Hindlimb muscle (tissue), 1 donor: Measurements from ENCODE around the gene FKBP1B. TPM values are rescaled to one million over a fixed set of nuclear protein-coding genes. Genes with fewer than 3 reads are reported as not detected.
"Not testable (repeated sequence)": the region's sequence is repeated elsewhere in the genome, so short reads cannot be mapped to it uniquely, and the experiment has no call there.

Source experiments
- DNase-seq: peaks from one replicate; pipeline ENCODE4 v3.0.0-alpha.2; 2013
- polyA plus RNA-seq: library from polyadenylated mRNA; unstranded; fragments of 120-200 nt; gene quantifications from one replicate; pipeline ENCODE4 v1.2.1, GENCODE V29; 2013; ENCODE audit not compliant: insufficient read length

FKBP1B gene
- polyA plus RNA-seq, 1 donor = 2.5 TPM

DNA sequence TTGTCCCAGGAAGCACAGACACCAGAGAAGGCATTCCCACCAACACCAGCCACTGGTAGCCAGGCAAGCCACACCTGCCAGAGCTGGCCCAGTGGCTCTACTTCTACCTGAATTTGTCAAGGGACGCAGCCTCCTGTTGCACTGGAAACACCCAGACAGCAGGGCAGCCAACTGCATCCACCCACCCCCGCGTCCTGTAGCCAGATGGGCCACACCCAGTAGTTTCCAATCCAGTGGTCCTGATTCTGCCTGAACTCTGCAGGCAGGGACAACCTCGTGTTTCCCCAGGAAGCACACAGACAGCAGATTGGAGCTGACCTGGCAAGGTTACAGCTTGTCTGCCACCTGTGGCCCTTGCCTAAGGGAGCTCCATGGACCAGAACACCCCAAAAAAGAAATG, 55.4 kb downstream of the FKBP1B start:
- no peak for DNase-seq

- no peak for DNase-seq
Observed at GRCh38 chr2:24105816-24106215, 56.3 kb downstream of the FKBP1B start.

GRCh38 chr2:24106786-24107185, 57.2 kb downstream of the FKBP1B start:
- no peak for DNase-seq

DNA sequence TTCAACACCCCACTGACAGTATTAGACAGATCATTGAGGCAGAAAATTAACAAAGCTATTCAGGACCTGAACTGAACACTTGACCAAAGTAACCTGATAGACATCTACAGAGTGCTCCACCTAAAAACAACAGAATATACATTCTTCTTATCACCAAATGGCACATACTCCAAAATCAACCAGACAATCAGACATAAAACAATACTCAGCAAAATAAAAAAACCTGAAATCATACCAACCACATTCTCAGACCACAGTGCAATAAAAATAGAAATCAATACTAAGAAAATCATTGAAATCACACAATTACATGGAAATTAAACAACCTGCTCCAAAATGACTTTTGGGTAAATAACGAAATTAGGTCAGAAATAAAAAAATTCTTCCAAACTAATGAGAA, 57.8 kb downstream of the FKBP1B start:
- no peak for DNase-seq

DNA sequence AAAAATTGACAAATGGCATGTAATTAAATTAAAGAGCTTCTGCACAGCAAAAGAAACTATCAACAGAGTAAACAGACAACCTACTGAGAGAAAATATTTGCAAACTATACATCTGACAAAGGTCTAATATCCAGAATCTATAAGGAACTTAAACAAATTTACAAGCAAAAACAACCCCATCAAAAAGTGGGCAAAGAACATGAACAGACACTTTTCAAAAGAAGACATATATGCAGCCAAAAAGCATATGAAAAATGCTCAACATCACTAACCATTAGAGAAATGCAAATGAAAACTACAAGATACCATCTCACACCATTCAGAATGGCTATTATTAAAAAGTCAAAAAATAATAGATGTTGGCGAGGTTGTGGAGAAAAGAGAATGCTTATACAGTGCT, 59.9 kb downstream of the FKBP1B start:
- not testable (repeated sequence) for DNase-seq

GRCh38 chr2:24110660-24111303, 61.2 kb downstream of the FKBP1B start:
- no peak for DNase-seq

- no peak for DNase-seq
Observed at GRCh38 chr2:24111407-24111901, 61.9 kb downstream of the FKBP1B start.

Other genes starting within 250 kb of the FKBP1B start
- gene ATAD2B, start 122.6 kb upstream of the FKBP1B start, polyA plus RNA-seq = 11.2 TPM
- gene UBXN2A, start 109.3 kb upstream of the FKBP1B start, polyA plus RNA-seq = 18.0 TPM
- gene MFSD2B, start 39.7 kb upstream of the FKBP1B start, polyA plus RNA-seq = 3.6 TPM
- 10.6 TPM for gene WDCP, start 2.4 kb upstream of the FKBP1B start, polyA plus RNA-seq
- 70.7 TPM for gene SF3B6, start 26.6 kb downstream of the FKBP1B start, polyA plus RNA-seq
- gene TP53I3, start 35.1 kb downstream of the FKBP1B start, polyA plus RNA-seq = 32.6 TPM
- gene PFN4, start 73.6 kb downstream of the FKBP1B start, polyA plus RNA-seq = 1.7 TPM
- 15.6 TPM for gene FAM228B, start 73.7 kb downstream of the FKBP1B start, polyA plus RNA-seq
- 0.37 TPM for gene FAM228A, start 125.3 kb downstream of the FKBP1B start, polyA plus RNA-seq